K562 (cell line): ENCODE data around the gene ECSCR. TPM values are rescaled to one million over a fixed set of nuclear protein-coding genes. Genes with fewer than 3 reads are reported as not detected.
A peak's percentile ranks its signal among the peaks of the same experiment; 100 is the strongest.

Experiments used
- ARNT ChIP-seq, 2 experiments: fragments of 450-650 bp; IDR thresholded peaks; 2 replicates each; pipeline ENCODE4 v1.6.1; 2016; ENCODE audit warnings: mild to moderate bottlenecking in 1 of 2
- CBFA2T2 ChIP-seq: fragments of 450-650 bp; conservative IDR thresholded peaks from 2 replicates; pipeline ENCODE4 v1.6.1; 2017; ENCODE audit warnings: mild to moderate bottlenecking
- CBFA2T3 ChIP-seq: fragments of 450-650 bp; IDR thresholded peaks from 2 replicates; pipeline ENCODE4 v1.6.1; 2017
- CXXC5 ChIP-seq: fragments of 250-450 bp; sonication (Bioruptor Pico); IDR thresholded peaks from 2 replicates; pipeline ENCODE4 v1.8.0; 2022; ENCODE audit warnings: inconsistent platforms, mild to moderate bottlenecking, moderate library complexity
- ETS2 ChIP-seq: IDR thresholded peaks from 2 replicates; pipeline ENCODE4 v1.6.1; 2016; ENCODE audit warnings: borderline replicate concordance, missing genetic modification characterization, mild to moderate bottlenecking, moderate library complexity, missing compliant biosample characterization; ENCODE audit not compliant: poor library complexity, severe bottlenecking
- FOXK1 ChIP-seq: sonication (generic); formaldehyde crosslinking; IDR thresholded peaks from 2 replicates; pipeline ENCODE4 v1.8.0; 2022; ENCODE audit warnings: missing genetic modification reagents, mild to moderate bottlenecking, borderline replicate concordance
- HIVEP1 ChIP-seq: fragments of 250-450 bp; sonication (Bioruptor Pico); IDR thresholded peaks from 2 replicates; pipeline ENCODE4 v1.4.0; 2020; ENCODE audit warnings: mild to moderate bottlenecking
- KAT2B ChIP-seq: IDR thresholded peaks from one replicate; pipeline ENCODE4 v1.6.1; 2012; ENCODE audit warnings: low read depth, mild to moderate bottlenecking, control low read depth, inconsistent platforms, low read length, moderate library complexity
- KDM4B ChIP-seq, 2 experiments: fragments of 450-650 bp in 1 of 2; sonication (generic) in 1 of 2; IDR thresholded peaks; 2 replicates each; pipeline ENCODE4 v1.6.1; 2016 to 2017; ENCODE audit warnings: borderline replicate concordance in 2 of 2, antibody characterized with exemption in 1 of 2, low read depth in 1 of 2, mild to moderate bottlenecking in 1 of 2
- MAFK ChIP-seq: IDR thresholded peaks from 2 replicates; pipeline ENCODE4 v1.6.1; 2011; ENCODE audit warnings: low read length, improper control_type of control experiment
- NR4A1 ChIP-seq, 2 experiments: fragments of 250-450 bp in 1 of 2; fragments of 450-650 bp in 1 of 2; sonication (Bioruptor Pico) in 1 of 2; IDR thresholded peaks; 2 replicates each; pipeline versions ENCODE4 v1.4.0 to v1.6.1; 2016 to 2020; ENCODE audit warnings: mild to moderate bottlenecking in 2 of 2, missing compliant biosample characterization in 1 of 2, missing genetic modification characterization in 1 of 2, moderate library complexity in 1 of 2
- PPARD ChIP-seq: fragments of 250-450 bp; sonication (Bioruptor Pico); IDR thresholded peaks from 2 replicates; pipeline ENCODE4 v1.8.0; 2022; ENCODE audit warnings: inconsistent platforms, mild to moderate bottlenecking, moderate library complexity
- RNF2 ChIP-seq: sonication (generic); IDR thresholded peaks from 2 replicates; pipeline ENCODE4 v1.6.1; 2016
- SRSF7 ChIP-seq: fragments of 200-400 bp; formaldehyde crosslinking; optimal IDR thresholded peaks from 2 replicates; pipeline ENCODE3; 2017; ENCODE audit warnings: mild to moderate bottlenecking, low read depth, low read length
- TOE1 ChIP-seq, 2 experiments: fragments of 450-650 bp in 1 of 2; sonication (generic) in 1 of 2; formaldehyde crosslinking in 1 of 2; IDR thresholded peaks; 2 replicates each; pipeline versions ENCODE4 v1.7.1 to v1.8.0; 2016 to 2022; ENCODE audit warnings: borderline replicate concordance in 2 of 2, mild to moderate bottlenecking in 2 of 2, antibody characterized with exemption in 1 of 2, inconsistent platforms in 1 of 2, low read depth in 1 of 2, missing genetic modification reagents in 1 of 2, moderate library complexity in 1 of 2
- TRIM28 ChIP-seq: fragments of 450-650 bp; IDR thresholded peaks from 2 replicates; pipeline ENCODE4 v1.6.1; 2017
- YY1 ChIP-seq, 3 experiments: IDR thresholded peaks; 2 replicates each; pipeline ENCODE4 v1.6.1; 2011; ENCODE audit warnings: low read length in 2 of 3, mild to moderate bottlenecking in 2 of 3, moderate library complexity in 2 of 3, borderline replicate concordance in 1 of 3, control low read depth in 1 of 3, low read depth in 1 of 3; ENCODE audit not compliant: insufficient read depth in 3 of 3, insufficient replicate concordance in 2 of 3, control insufficient read depth in 1 of 3, insufficient read length in 1 of 3; ENCODE audit errors: extremely low read depth in 1 of 3
- ZBED1 ChIP-seq: IDR thresholded peaks from 2 replicates; pipeline ENCODE4 v1.6.1; 2014
- ZBTB17 ChIP-seq: fragments of 450-650 bp; formaldehyde crosslinking; IDR thresholded peaks from 2 replicates; pipeline ENCODE4 v1.4.0; 2020; ENCODE audit warnings: mild to moderate bottlenecking
- ZFPM2 ChIP-seq: fragments of 250-450 bp; sonication (Bioruptor Pico); IDR thresholded peaks from 2 replicates; pipeline ENCODE4 v1.5.1; 2022; ENCODE audit warnings: mild to moderate bottlenecking
- ZNF12 ChIP-seq: sonication (generic); formaldehyde crosslinking; IDR thresholded peaks from 2 replicates; pipeline ENCODE4 v1.4.0; 2020; ENCODE audit warnings: mild to moderate bottlenecking, missing genetic modification reagents
- ZNF444 ChIP-seq: fragments of 250-450 bp; sonication (Bioruptor Pico); IDR thresholded peaks from 2 replicates; pipeline ENCODE4 v1.4.0; 2020; ENCODE audit warnings: mild to moderate bottlenecking, moderate library complexity
- polyA plus RNA-seq, 8 experiments: library from polyadenylated mRNA; depleted of rRNA in 4 of 8; stranded (reverse) in 5 of 8; unstranded in 3 of 8; fragments of >200 nt; fragmentation: Nextera tagmentation in 2 of 8; fragmentation: Illumina TruSeq in 1 of 8; extraction: Ambion mirVana in 2 of 8; extraction: Trizol in 1 of 8; gene quantifications; 2 replicates each; pipeline versions ENCODE4 v1.2.1 to v1.2.3, GENCODE V29; 2011 to 2014; ENCODE audit warnings: inconsistent platforms in 1 of 8, missing spikeins in 1 of 8
- total RNA-seq, 7 experiments: library from RNA; depleted of rRNA in 6 of 7; stranded (reverse); fragments of >200 nt in 6 of 7; fragmentation: Illumina TruSeq in 2 of 7; extraction: Trizol in 2 of 7; gene quantifications; 2 replicates each; pipeline versions ENCODE4 v1.2.1 to v1.2.3, GENCODE V29; 2011 to 2021; ENCODE audit warnings: low replicate concordance in 1 of 7
- TF ChIP-seq, protein P1 (sequence below): fragments of 250-450 bp; sonication (Bioruptor Pico); IDR thresholded peaks from 2 replicates; pipeline ENCODE4 v1.8.0; 2021; ENCODE audit warnings: moderate library complexity, mild to moderate bottlenecking, inconsistent platforms
- TF ChIP-seq, protein P2 (sequence below): fragments of 250-450 bp; sonication (Bioruptor Pico); IDR thresholded peaks from 2 replicates; pipeline ENCODE4 v1.8.0; 2021; ENCODE audit warnings: mild to moderate bottlenecking, moderate library complexity
- TF ChIP-seq, protein P3 (sequence below): sonication (generic); formaldehyde crosslinking; IDR thresholded peaks from 2 replicates; pipeline ENCODE4 v1.8.0; 2022; ENCODE audit warnings: mild to moderate bottlenecking, low read depth, missing genetic modification reagents

The ECSCR gene
- total and polyA plus RNA-seq, 9 of the 15 experiments (the other 6 are each of a cell fraction or from before 2014, with no cell fraction given) = 0.10 to 0.25 (median 0.13) TPM; not detected in 6

DNA sequence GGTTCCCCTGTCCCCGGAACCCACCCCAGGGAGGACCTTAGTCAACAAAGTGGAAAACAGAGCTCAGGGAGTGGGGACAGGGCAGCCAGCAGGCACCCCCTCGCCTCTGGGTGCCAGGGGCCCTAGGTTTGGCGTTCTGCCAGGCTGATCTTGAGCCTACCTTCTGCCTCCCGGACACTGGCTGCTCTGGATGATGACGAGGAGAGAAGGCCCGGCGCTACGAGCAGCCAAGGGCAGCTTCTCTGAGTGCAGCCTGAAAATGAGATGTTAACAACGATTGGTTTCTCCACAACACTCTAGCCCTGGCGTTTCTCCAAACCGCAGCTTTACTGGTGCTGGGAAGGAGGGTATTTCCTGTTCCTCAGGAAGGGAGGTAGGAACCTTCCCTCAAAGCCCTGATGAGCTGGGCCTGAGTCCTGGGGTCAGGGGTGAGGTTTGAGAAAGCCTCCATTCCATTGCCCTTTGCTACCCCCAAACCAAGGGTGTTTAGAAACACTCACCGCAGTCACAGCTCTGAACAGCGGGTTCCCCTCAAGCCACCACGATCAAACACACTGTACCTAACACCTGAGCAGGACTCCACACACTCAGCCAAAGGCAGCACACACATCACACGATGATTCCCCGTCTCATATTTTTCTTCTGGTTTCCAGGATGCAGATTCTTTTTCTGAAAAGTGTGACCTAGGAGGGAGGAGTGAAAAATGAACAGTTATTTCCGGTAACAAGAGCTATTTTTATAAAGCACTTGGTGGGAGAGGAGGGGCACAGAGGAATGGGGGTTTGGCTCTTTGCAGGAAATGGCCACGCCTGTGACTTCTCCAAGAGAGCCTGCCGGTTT is 19.7 kb upstream of the ECSCR start, which contains the start of gene STING1 (continued):
- TF ChIP-seq ZBTB17 = 0 out of 2 replicates have a peak, but pooled peaks have one; percentile 29
- TF ChIP-seq ZNF444 = 0 out of 2 replicates have a peak, but pooled peaks have one; percentile 7
- no peak for TF ChIP-seq TOE1 (IDR thresholded peaks at IDR 0.05; ENCODE audit: borderline replicate concordance)
- no peak for TF ChIP-seq TOE1 (CRISPR knock-in tag; IDR thresholded peaks at IDR 0.05; ENCODE audit: borderline replicate concordance, low read depth)
- peak in 2 of 3 experiments; percentile 22 to 68 for TF ChIP-seq YY1 (IDR thresholded peaks at IDR 0.05; ENCODE audit: borderline replicate concordance in 1 of 3, control insufficient read depth in 1 of 3, extremely low read depth in 1 of 3, insufficient read depth in 3 of 3, insufficient read length in 1 of 3, insufficient replicate concordance in 2 of 3, low read depth in 1 of 3, low read length in 2 of 3)
- no peak for TF ChIP-seq ZFPM2 (CRISPR knock-in tag)
- no peak for TF ChIP-seq SRSF7
- no peak for TF ChIP-seq NR4A1 (CRISPR knock-in tag; IDR thresholded peaks at IDR 0.05)
- peak; percentile 76; the same call in 1 of the 2 replicates for TF ChIP-seq NR4A1 (tag; IDR thresholded peaks at IDR 0.05)
- no peak for TF ChIP-seq ETS2 (tag)
- peak; percentile 88; the same call in 1 of the 2 replicates for TF ChIP-seq RNF2
- no peak for TF ChIP-seq CBFA2T2
- no peak for TF ChIP-seq KAT2B
- TF ChIP-seq MAFK = no peak
- 0 out of 4 replicates have a peak, but pooled peaks of 1 of the 2 experiments have one; percentile 81 for TF ChIP-seq KDM4B (IDR thresholded peaks at IDR 0.05; ENCODE audit: borderline replicate concordance in 2 of 2, low read depth in 1 of 2)
- 0 out of 2 replicates have a peak, but pooled peaks have one; percentile 15 for TF ChIP-seq CBFA2T3
- peak; percentile 80; the same call in 1 of the 2 replicates for TF ChIP-seq FOXK1
- peak; percentile 63; the same call in 1 of the 2 replicates for TF ChIP-seq CXXC5 (CRISPR knock-in tag)
- no peak for TF ChIP-seq ARNT (IDR thresholded peaks at IDR 0.05)
- TF ChIP-seq, protein P1, sequence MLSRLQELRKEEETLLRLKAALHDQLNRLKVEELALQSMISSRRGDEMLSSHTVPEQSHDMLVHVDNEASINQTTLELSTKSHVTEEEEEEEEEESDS = no peak
- no peak for TF ChIP-seq ZBED1
- no peak for TF ChIP-seq PPARD
- TF ChIP-seq, protein P2, sequence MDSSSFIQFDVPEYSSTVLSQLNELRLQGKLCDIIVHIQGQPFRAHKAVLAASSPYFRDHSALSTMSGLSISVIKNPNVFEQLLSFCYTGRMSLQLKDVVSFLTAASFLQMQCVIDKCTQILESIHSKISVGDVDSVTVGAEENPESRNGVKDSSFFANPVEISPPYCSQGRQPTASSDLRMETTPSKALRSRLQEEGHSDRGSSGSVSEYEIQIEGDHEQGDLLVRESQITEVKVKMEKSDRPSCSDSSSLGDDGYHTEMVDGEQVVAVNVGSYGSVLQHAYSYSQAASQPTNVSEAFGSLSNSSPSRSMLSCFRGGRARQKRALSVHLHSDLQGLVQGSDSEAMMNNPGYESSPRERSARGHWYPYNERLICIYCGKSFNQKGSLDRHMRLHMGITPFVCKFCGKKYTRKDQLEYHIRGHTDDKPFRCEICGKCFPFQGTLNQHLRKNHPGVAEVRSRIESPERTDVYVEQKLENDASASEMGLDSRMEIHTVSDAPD (CRISPR knock-in tag) = no peak
- TF ChIP-seq, protein P3, sequence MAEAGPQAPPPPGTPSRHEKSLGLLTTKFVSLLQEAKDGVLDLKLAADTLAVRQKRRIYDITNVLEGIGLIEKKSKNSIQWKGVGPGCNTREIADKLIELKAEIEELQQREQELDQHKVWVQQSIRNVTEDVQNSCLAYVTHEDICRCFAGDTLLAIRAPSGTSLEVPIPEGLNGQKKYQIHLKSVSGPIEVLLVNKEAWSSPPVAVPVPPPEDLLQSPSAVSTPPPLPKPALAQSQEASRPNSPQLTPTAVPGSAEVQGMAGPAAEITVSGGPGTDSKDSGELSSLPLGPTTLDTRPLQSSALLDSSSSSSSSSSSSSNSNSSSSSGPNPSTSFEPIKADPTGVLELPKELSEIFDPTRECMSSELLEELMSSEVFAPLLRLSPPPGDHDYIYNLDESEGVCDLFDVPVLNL (CRISPR knock-in tag) = no peak
- no peak for TF ChIP-seq ZNF12 (CRISPR knock-in tag)
- peak; percentile 83; the same call in 1 of the 2 replicates for TF ChIP-seq HIVEP1
- TF ChIP-seq TRIM28 = no peak
